Retinal pigment epithelial cell (primary cell): Measurements from ENCODE around the gene RTN3.
A peak's percentile ranks its signal among the peaks of the same experiment; 100 is the strongest.

ENCODE experiments used
- DNase-seq: peaks from one replicate; pipeline ENCODE4 v3.0.0-alpha.2; 2010; ENCODE audit warnings: low read depth
- H3K4me3 ChIP-seq: 2 replicates; pipeline ENCODE4 v1.5.1; 2011; ENCODE audit warnings: mild to moderate bottlenecking, low read length, control low read depth, moderate library complexity
- TF ChIP-seq, protein P1 (sequence below): conservative IDR thresholded peaks from 2 replicates; pipeline ENCODE4 v1.5.1; 2011; ENCODE audit warnings: low read depth, low read length, control low read depth, inconsistent platforms

Gene RTN3

DNA sequence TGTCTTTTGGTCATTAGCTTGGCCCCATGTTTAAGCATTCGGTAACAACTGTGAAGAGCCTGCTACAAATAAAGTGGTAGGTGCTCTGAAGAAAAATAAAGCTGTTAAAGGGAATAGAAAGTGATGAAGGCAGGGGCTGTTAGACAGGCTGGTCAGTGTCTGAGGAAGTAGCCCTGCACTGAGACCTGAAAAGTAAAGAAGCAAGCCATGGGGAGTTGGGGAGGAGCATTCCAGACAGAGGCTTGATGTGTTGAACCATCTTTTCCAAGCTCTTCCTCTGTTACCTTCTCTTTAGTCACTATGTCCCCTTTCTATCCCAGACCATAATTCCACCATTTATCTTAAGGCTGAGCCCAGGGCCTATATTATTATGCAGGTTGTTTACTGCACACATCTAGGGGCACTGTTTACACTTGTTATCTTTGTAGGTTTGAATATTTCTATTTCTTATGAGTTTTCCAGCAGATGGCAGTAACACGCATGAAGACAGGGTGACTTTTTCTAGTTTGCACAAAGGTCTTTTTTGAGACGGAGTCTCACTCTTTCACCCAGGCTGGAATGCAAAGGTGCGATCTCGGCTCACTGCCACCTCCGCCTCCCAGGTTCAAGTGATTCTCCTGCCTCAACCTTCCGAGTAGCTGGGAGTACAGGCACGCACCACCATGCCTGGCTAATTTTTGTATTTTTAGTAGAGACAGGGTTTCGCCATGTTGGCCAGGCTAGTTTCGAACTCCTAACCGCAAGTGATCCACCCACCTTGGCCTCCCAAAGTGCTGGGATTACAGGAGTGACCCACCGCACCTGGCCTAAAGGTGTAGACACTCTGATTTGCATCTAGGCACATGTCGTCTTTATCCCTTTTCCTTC is 64.2 kb downstream of the RTN3 start:
- TF ChIP-seq, protein P1, sequence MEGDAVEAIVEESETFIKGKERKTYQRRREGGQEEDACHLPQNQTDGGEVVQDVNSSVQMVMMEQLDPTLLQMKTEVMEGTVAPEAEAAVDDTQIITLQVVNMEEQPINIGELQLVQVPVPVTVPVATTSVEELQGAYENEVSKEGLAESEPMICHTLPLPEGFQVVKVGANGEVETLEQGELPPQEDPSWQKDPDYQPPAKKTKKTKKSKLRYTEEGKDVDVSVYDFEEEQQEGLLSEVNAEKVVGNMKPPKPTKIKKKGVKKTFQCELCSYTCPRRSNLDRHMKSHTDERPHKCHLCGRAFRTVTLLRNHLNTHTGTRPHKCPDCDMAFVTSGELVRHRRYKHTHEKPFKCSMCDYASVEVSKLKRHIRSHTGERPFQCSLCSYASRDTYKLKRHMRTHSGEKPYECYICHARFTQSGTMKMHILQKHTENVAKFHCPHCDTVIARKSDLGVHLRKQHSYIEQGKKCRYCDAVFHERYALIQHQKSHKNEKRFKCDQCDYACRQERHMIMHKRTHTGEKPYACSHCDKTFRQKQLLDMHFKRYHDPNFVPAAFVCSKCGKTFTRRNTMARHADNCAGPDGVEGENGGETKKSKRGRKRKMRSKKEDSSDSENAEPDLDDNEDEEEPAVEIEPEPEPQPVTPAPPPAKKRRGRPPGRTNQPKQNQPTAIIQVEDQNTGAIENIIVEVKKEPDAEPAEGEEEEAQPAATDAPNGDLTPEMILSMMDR = peak; percentile 33
- no peak for DNase-seq
- H3K4me3 ChIP-seq = no peak overlapping the region

DNA sequence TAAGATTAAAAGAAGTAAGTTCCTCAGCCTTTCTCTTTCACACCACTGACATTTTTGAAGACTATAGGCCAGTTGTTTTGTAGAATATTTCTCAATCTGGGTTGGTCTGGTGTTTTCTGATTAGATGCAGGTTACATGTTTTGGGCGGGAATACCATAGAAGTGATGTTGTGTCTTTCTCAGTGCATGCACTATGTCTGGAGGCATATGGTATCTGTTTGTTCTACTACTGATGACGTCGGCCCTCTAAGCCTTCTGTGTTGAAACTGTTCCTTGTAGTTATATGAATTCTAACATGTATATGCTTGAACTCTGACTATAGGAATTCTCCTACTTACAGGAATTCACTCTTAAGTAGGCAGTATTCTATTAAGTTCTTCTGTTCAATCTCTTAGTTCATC is 65.7 kb downstream of the RTN3 start:
- TF ChIP-seq, protein P1 = no peak
- no peak overlapping the region for H3K4me3 ChIP-seq
- no peak for DNase-seq

DNA sequence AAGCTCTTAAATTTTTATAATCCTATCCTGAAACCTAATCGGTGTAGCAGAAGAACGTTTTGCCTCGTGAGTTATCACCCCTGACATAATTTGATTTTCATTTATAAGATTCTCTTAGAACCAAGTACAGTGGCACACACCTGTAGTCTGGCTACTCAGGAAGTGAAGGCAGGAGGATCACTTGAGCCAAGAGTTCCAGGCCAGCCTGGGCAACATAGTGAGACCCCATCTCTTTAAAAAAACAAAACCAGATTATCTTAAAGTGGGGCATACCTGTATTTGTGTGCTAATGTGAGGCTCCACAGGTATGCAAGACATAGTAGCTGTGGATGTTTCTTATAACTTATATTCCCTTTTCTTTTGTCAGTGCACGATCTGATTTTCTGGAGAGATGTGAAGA is 68.3 kb downstream of the RTN3 start:
- TF ChIP-seq, protein P1 = no peak
- no peak overlapping the region for H3K4me3 ChIP-seq
- no peak for DNase-seq

DNA sequence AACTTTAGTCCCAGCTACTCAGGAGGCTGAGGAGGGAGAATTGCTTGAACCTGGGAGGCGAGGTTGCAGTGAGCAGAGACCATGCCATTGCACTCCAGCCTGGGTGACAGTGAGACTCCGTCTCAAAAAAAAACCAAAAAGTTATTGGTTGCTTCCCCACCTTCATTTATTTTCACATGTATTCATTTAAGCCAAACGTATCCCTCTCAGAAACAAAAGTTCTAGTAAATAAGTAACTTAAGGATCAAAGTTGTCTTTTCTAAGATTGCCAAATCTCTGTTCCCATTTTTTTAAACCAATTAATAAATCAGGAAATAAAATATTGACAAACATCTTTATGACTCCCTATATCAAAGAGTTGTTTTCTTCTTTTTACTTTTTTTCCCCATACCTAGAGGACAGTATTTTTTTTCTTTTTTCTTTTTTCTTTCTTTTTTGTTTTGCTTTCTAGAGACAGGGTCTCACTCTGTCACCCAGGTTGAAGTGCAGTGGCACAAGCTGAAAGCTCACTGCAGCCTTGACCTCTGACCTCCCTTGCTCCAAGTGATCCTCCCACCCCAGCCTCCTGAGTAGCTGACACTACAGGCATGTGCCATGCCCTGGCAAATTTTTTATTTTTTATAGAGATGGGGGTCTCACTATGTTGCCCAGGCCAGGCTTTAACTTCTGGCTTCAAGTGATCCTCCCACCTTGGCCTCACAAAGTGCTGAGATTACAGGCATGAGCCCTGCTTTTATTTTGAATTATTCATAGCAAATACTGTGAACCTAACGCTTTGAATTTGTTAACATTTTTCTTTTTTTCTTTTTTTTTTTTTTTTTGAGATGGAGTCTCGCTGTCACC is 75.8 kb downstream of the RTN3 start:
- H3K4me3 ChIP-seq = no peak overlapping the region
- DNase-seq = no peak
- TF ChIP-seq, protein P1 = no peak

DNA sequence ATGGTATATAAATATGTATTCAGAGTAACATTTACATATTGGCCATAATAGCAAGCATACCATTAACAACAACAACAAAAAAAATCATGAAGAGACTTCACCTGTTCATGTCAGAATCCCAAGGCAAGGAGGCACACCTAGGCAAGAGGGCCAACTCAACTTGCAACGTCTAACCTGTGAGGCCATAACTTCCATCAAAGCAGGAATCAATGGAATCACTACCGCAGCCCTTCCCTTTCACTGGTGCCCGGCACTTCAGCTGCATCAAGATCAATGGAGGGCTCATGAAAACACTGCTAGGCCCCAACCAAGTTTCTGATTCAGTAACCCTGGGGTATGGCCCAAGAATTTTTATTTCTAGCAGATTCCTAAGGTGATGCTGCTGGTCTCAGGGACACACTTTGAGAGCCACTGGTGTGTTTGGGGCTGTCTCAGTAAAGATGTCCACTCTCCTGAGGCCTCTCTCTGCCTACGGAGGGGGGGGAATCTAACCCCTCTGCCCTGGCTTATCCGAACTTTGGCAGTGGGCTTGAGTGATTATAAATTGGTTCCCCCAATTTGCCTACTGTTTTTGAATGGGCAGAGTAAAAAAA is 79.3 kb downstream of the RTN3 start:
- no peak overlapping the region for H3K4me3 ChIP-seq
- TF ChIP-seq, protein P1 = no peak
- DNase-seq = no peak

DNA sequence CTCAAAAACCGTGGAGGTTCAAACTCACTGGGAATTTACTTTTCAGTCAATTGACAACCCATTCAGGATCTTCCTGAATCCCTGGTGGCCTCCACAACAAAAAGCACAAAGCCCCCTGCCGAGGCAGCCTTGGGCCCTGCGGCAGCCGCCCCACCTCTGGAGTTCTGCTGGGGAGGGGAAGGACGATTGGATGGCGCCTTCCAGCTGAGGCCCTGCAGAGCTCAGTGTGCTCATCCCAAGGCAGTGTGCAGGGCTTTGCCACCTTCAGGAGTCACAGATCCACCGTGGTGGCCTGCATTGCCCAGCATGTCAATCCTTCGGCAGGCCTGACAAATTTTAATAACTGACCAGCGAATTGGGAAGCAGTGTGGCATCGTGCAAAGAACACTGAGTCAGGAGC is 79.9 kb downstream of the RTN3 start:
- no peak for DNase-seq
- H3K4me3 ChIP-seq = no peak overlapping the region
- TF ChIP-seq, protein P1 = no peak
